H1 (cell line): ENCODE data around the gene MRPL28.
"Not testable (repeated sequence)": the region's sequence is repeated elsewhere in the genome, so short reads cannot be mapped to it uniquely, and the experiment has no call there.

Experiments used
- CEBPB ChIP-seq: IDR thresholded peaks from 2 replicates; pipeline ENCODE4 v1.6.1; 2012; ENCODE audit warnings: low read depth, low read length
- CTCF ChIP-seq, 3 experiments: IDR thresholded peaks; 1 replicate in 2 of 3; 2 replicates in 1 of 3; pipeline versions ENCODE4 v1.5.1 to v1.6.1; 2011; ENCODE audit warnings: low read length in 3 of 3, mild to moderate bottlenecking in 3 of 3, inconsistent platforms in 2 of 3, low read depth in 1 of 3, moderate library complexity in 1 of 3; ENCODE audit not compliant: insufficient read depth in 1 of 3; ENCODE audit errors: control extremely low read depth in 1 of 3
- EP300 ChIP-seq, 2 experiments: IDR thresholded peaks; 1 replicate in 1 of 2; 2 replicates in 1 of 2; pipeline ENCODE4 v1.6.1; 2011 to 2012; ENCODE audit warnings: low read depth in 2 of 2, low read length in 2 of 2, mild to moderate bottlenecking in 2 of 2, borderline replicate concordance in 1 of 2, inconsistent platforms in 1 of 2, moderate library complexity in 1 of 2
- GABPA ChIP-seq: IDR thresholded peaks from 2 replicates; pipeline ENCODE4 v1.6.1; 2011; ENCODE audit warnings: mild to moderate bottlenecking, low read length, moderate library complexity, borderline replicate concordance; ENCODE audit not compliant: insufficient read depth
- MAX ChIP-seq: IDR thresholded peaks from 2 replicates; pipeline ENCODE4 v1.6.1; 2012; ENCODE audit warnings: inconsistent platforms
- NRF1 ChIP-seq: IDR thresholded peaks from 2 replicates; pipeline ENCODE4 v1.6.1; 2011; ENCODE audit warnings: mild to moderate bottlenecking, low read depth, low read length, improper control_type of control experiment
- POLR2A ChIP-seq, 2 experiments: IDR thresholded peaks; 1 replicate in 1 of 2; 2 replicates in 1 of 2; pipeline ENCODE4 v1.6.1; 2011; ENCODE audit warnings: low read depth in 2 of 2, low read length in 2 of 2, mild to moderate bottlenecking in 2 of 2; ENCODE audit errors: control extremely low read depth in 1 of 2
- RFX5 ChIP-seq: IDR thresholded peaks from 2 replicates; pipeline ENCODE4 v1.6.1; 2011; ENCODE audit warnings: low read depth, low read length, improper control_type of control experiment, borderline replicate concordance
- SIN3A ChIP-seq, 2 experiments: IDR thresholded peaks in 1 of 2; conservative IDR thresholded peaks in 1 of 2; 2 replicates each; pipeline ENCODE4 v1.6.1; 2011 to 2012; ENCODE audit warnings: low read length in 2 of 2, improper control_type of control experiment in 1 of 2, low read depth in 1 of 2, mild to moderate bottlenecking in 1 of 2
- SP2 ChIP-seq: IDR thresholded peaks from 2 replicates; pipeline ENCODE4 v1.6.1; 2012; ENCODE audit warnings: mild to moderate bottlenecking, low read length, inconsistent platforms
- YY1 ChIP-seq: IDR thresholded peaks from 2 replicates; pipeline ENCODE4 v1.6.1; 2011; ENCODE audit warnings: low read depth, mild to moderate bottlenecking, low read length
- ZNF274 ChIP-seq: IDR thresholded peaks from 2 replicates; pipeline ENCODE4 v1.7.0; 2012; ENCODE audit warnings: low read length, borderline replicate concordance; ENCODE audit errors: extremely low read depth

- TF ChIP-seq CTCF (IDR thresholded peaks at IDR 0.05; ENCODE audit: control extremely low read depth in 1 of 3, insufficient read depth in 1 of 3, low read depth in 1 of 3, low read length in 3 of 3); RFX5; EP300 (IDR thresholded peaks at IDR 0.05; ENCODE audit: borderline replicate concordance in 1 of 2, low read depth in 2 of 2, low read length in 2 of 2); GABPA; CEBPB; POLR2A (IDR thresholded peaks at IDR 0.05; ENCODE audit: control extremely low read depth in 1 of 2, low read depth in 2 of 2, low read length in 2 of 2); ZNF274; YY1; MAX; SIN3A (conservative IDR thresholded peaks at IDR 0.05 in 1 of 2, IDR thresholded peaks at IDR 0.05 in 1 of 2; ENCODE audit: low read depth in 1 of 2, low read length in 2 of 2); NRF1; SP2: not testable (repeated sequence)
Measured at GRCh38 chr16:334164-334832, 36.0 kb downstream of the MRPL28 start.
